ENCODE data around the gene AP2B1. TPM values are rescaled to one million over a fixed set of nuclear protein-coding genes. Genes with fewer than 3 reads are reported as not detected.

Gene AP2B1
- total RNA-seq, 1 experiment from 2014 or later: 217 TPM

- H2BK12ac ChIP-seq (ENCODE audit: insufficient read length, low read depth, low read length): no peak overlapping the region
- H3K9ac ChIP-seq (ENCODE audit: extremely low read depth, insufficient read length, low read length): no peak overlapping the region
- DNase-seq: no peak
- no peak overlapping the region for H3K23ac ChIP-seq (ENCODE audit: insufficient read length, low read depth, low read length)
- H2AFZ ChIP-seq (ENCODE audit: low read length): no peak overlapping the region
- no peak overlapping the region for H4K5ac ChIP-seq (ENCODE audit: insufficient read length, low read depth, low read length)
- H3K4ac ChIP-seq (ENCODE audit: low read depth, low read length): no peak overlapping the region
- H2AK5ac ChIP-seq (ENCODE audit: insufficient read length, low read length): no peak overlapping the region
- TF ChIP-seq CTCF (conservative IDR thresholded peaks at IDR 0.05): no peak
- no peaks in the 10 kb centered on the region for H3K9me3 Mint-ChIP-seq
- no peak overlapping the region for H3K27ac Mint-ChIP-seq
- no peak overlapping the region for H2BK20ac ChIP-seq (ENCODE audit: low read depth, low read length, poor library complexity, severe bottlenecking)
- no peak overlapping the region for H3K4me2 ChIP-seq (ENCODE audit: insufficient read depth, insufficient read length, low read length)
- no peak overlapping the region for H2BK15ac ChIP-seq (ENCODE audit: low read depth, low read length)
- H3K4me1 ChIP-seq (ENCODE audit: insufficient read depth, low read length): no peaks in the 10 kb centered on the region
- H3K14ac ChIP-seq (ENCODE audit: insufficient read depth, low read length): no peak overlapping the region
- H3K27me3 Mint-ChIP-seq (ENCODE audit: low read depth): peaks cover 29% of the 10 kb centered on the region
- H2BK120ac ChIP-seq (ENCODE audit: low read depth, low read length, poor library complexity, severe bottlenecking): no peak overlapping the region
- H3T11ph ChIP-seq (ENCODE audit: low read length): no peak overlapping the region
- no peak overlapping the region for H3K27ac ChIP-seq (ENCODE audit: insufficient read length, low read depth, low read length)
- H3K4me3 Mint-ChIP-seq: no peak overlapping the region
- H3K27me3 ChIP-seq (ENCODE audit: insufficient read depth, low read length): no peaks in the 10 kb centered on the region
- no peak overlapping the region for H2BK5ac ChIP-seq (ENCODE audit: insufficient read length, low read length)
- no peak overlapping the region for H4K8ac ChIP-seq (replicated peaks; ENCODE audit: insufficient read length, low read depth, low read length)
- H3K79me2 ChIP-seq (ENCODE audit: insufficient read depth, low read length): no peaks in the 10 kb centered on the region
- no peaks in the 10 kb centered on the region for H3K9me3 ChIP-seq (ENCODE audit: control insufficient read depth, low read depth, low read length)
- no peaks in the 10 kb centered on the region for H4K20me1 ChIP-seq (ENCODE audit: control insufficient read depth, insufficient read depth, insufficient read length)
- H3K36me3 Mint-ChIP-seq (ENCODE audit: insufficient read depth in 1 of 3, low read depth in 3 of 3): no peaks in the 10 kb centered on the region
- H3K18ac ChIP-seq (ENCODE audit: insufficient read length, low read depth, low read length): no peak overlapping the region
- no peaks in the 10 kb centered on the region for H3K23me2 ChIP-seq (ENCODE audit: insufficient read length, low read depth, low read length, poor library complexity, severe bottlenecking)
- H4K91ac ChIP-seq (ENCODE audit: insufficient read length, low read depth, low read length): no peak overlapping the region
- no CpG with 5 or more reads among the region's 1 CpG for WGBS (ENCODE audit: extremely low coverage, insufficient read length, low lambda C conversion rate)
- no peaks in the 10 kb centered on the region for H3K79me1 ChIP-seq (ENCODE audit: insufficient read depth, low read depth, low read length, poor library complexity, severe bottlenecking)
- no peak overlapping the region for H3K56ac ChIP-seq (ENCODE audit: insufficient read length, low read depth, low read length)
- peaks cover 2 to 4% of the 10 kb centered on the region in 2 experiments; a peak in 2 of 4 replicates for H3K4me1 Mint-ChIP-seq
These were observed 40.6 kb upstream of the AP2B1 start for GRCh38 chr17:35546487-35546886.

Measured in H9 (cell line).